ENCODE results near the gene KCND3. TPM values are rescaled to one million over a fixed set of nuclear protein-coding genes. Genes with fewer than 3 reads are reported as not detected.

The KCND3 gene
- polyA plus RNA-seq, 3 donors, result not detected

GRCh38 chr1:111745675-111746613 is 243.5 kb downstream of the KCND3 start:
- Histone ChIP-seq H3K4me1 (ENCODE audit: control insufficient read depth in 1 of 2, insufficient read depth in 2 of 2, low read length in 2 of 2) (no peaks in the 10 kb centered on the region), H3K9me3 (replicated peaks in 1 of 2; ENCODE audit: control insufficient read depth in 1 of 2, insufficient read depth in 1 of 2, low read length in 2 of 2) (peaks cover 0 to 3% of the 10 kb centered on the region in 2 donors), H3K4me3 (replicated peaks in 1 of 3; ENCODE audit: low read depth in 2 of 3, low read length in 3 of 3) (no peak overlapping the region), H3K9ac (ENCODE audit: insufficient read depth, low read length, poor library complexity, severe bottlenecking) (no peak overlapping the region), H4K20me1 (ENCODE audit: insufficient read depth, low read length) (no peaks in the 10 kb centered on the region), H3K27me3 (ENCODE audit: control insufficient read depth in 2 of 2, insufficient read depth in 2 of 2, low read length in 2 of 2) (peaks cover 19 to 26% of the 10 kb centered on the region in 2 donors), H3K79me2 (ENCODE audit: insufficient read depth, low read length) (no peaks in the 10 kb centered on the region), H3K4me2 (replicated peaks; ENCODE audit: extremely low read depth, low read length, poor library complexity, severe bottlenecking) (no peak overlapping the region), H3K27ac (ENCODE audit: low read depth in 1 of 2, low read length in 2 of 2) (no peak overlapping the region), H2AFZ (ENCODE audit: insufficient read depth, low read depth, low read length, poor library complexity, severe bottlenecking) (no peak overlapping the region), H3K36me3 (replicated peaks in 1 of 2; ENCODE audit: control insufficient read depth in 1 of 2, insufficient read depth in 2 of 2, low read length in 2 of 2) (no peaks in the 10 kb centered on the region)
- WGBS (ENCODE audit: insufficient coverage), result 100% methylated on average over 3 of the region's 9 CpGs
- Mint-ChIP-seq H3K4me3 (no peak overlapping the region), H3K36me3 (peaks cover under 1 to 1% of the 10 kb centered on the region in 2 donors), H3K27me3 (ENCODE audit: low read depth in 3 of 3) (peaks cover 26 to 28% (median 28%) of the 10 kb centered on the region in 3 donors), H3K4me1 (peaks cover 5% of the 10 kb centered on the region), H3K27ac (no peak overlapping the region), H3K9me3 (peaks cover under 1 to 6% (median 2%) of the 10 kb centered on the region in 7 donors)
- DNase-seq, result no peak
- intact Hi-C loops (cut with micrococcal nuclease), result loop anchor here in 1 of 2 donors (2.0 to 10.0 kb wide), 2 partner anchors 29 to 261 kb away; no protein-coding TSS in a partner anchor
- no peak for TF ChIP-seq CTCF (IDR thresholded peaks at IDR 0.05)

GRCh38 chr1:111743679-111744101 is 245.8 kb downstream of the KCND3 start:
- 86% methylated on average over 1 of the region's 3 CpGs for WGBS (ENCODE audit: insufficient coverage)
- Histone ChIP-seq H3K4me2 (replicated peaks; ENCODE audit: extremely low read depth, low read length, poor library complexity, severe bottlenecking) (no peak overlapping the region), H3K27ac (ENCODE audit: low read depth in 1 of 2, low read length in 2 of 2) (no peak overlapping the region), H3K4me1 (ENCODE audit: control insufficient read depth in 1 of 2, insufficient read depth in 2 of 2, low read length in 2 of 2) (peaks cover 17 to 20% of the 10 kb centered on the region in 2 donors), H2AFZ (ENCODE audit: insufficient read depth, low read depth, low read length, poor library complexity, severe bottlenecking) (no peak overlapping the region), H3K9me3 (replicated peaks in 1 of 2; ENCODE audit: control insufficient read depth in 1 of 2, insufficient read depth in 1 of 2, low read length in 2 of 2) (peaks cover 0 to 4% of the 10 kb centered on the region in 2 donors), H3K79me2 (ENCODE audit: insufficient read depth, low read length) (no peaks in the 10 kb centered on the region), H3K27me3 (ENCODE audit: control insufficient read depth in 2 of 2, insufficient read depth in 2 of 2, low read length in 2 of 2) (peaks cover 20 to 39% of the 10 kb centered on the region in 2 donors), H4K20me1 (ENCODE audit: insufficient read depth, low read length) (no peaks in the 10 kb centered on the region), H3K4me3 (replicated peaks in 1 of 3; ENCODE audit: low read depth in 2 of 3, low read length in 3 of 3) (no peak overlapping the region), H3K9ac (ENCODE audit: insufficient read depth, low read length, poor library complexity, severe bottlenecking) (no peak overlapping the region), H3K36me3 (replicated peaks in 1 of 2; ENCODE audit: control insufficient read depth in 1 of 2, insufficient read depth in 2 of 2, low read length in 2 of 2) (no peaks in the 10 kb centered on the region)
- Mint-ChIP-seq H3K4me1 (peaks cover 18% of the 10 kb centered on the region), H3K36me3 (peaks cover 7 to 8% of the 10 kb centered on the region in 2 donors), H3K4me3 (no peak overlapping the region), H3K9me3 (peaks cover 2 to 17% (median 6%) of the 10 kb centered on the region in 7 donors), H3K27ac (no peak overlapping the region), H3K27me3 (ENCODE audit: low read depth in 3 of 3) (peaks cover 37 to 50% (median 40%) of the 10 kb centered on the region in 3 donors)
- intact Hi-C loops (cut with micrococcal nuclease), result loop anchor here in 1 of 2 donors (10.0 kb wide), 1 partner anchor 259 kb away; no protein-coding TSS in a partner anchor
- no peak for TF ChIP-seq CTCF (IDR thresholded peaks at IDR 0.05)
- DNase-seq, result no peak

Measured in CD14-positive monocyte (primary cell).